ENCODE measurements around the gene ZNF816.
"Not testable (repeated sequence)": the region's sequence is repeated elsewhere in the genome, so short reads cannot be mapped to it uniquely, and the experiment has no call there.

The ZNF816 gene

GRCh38 chr19:52935434-52935833 lies 27.2 kb downstream of the ZNF816 start:
- DNase-seq = no peak

DNA sequence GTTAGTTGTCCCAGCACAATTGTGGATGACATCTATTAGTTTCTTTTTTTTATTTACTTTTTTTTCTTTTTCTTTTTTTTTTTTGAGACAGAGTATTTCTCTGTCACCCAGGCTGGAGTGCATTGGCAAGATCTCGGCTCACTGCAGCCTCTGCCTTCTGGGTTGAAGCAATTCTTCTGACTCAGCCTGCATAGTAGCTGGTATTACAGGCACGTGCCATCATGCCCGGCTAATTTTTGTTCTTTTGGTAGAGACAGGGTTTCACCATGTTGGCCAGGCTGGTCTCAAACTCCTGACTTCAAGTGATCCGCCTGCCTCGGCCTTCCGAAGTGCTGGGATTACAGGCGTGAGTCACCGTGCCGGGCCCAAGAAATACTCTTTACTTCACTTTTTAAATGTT lies 38.0 kb downstream of the ZNF816 start:
- not testable (repeated sequence) for DNase-seq

- DNase-seq = no peak
Observed at GRCh38 chr19:52923778-52924593, 38.7 kb downstream of the ZNF816 start.

DNA sequence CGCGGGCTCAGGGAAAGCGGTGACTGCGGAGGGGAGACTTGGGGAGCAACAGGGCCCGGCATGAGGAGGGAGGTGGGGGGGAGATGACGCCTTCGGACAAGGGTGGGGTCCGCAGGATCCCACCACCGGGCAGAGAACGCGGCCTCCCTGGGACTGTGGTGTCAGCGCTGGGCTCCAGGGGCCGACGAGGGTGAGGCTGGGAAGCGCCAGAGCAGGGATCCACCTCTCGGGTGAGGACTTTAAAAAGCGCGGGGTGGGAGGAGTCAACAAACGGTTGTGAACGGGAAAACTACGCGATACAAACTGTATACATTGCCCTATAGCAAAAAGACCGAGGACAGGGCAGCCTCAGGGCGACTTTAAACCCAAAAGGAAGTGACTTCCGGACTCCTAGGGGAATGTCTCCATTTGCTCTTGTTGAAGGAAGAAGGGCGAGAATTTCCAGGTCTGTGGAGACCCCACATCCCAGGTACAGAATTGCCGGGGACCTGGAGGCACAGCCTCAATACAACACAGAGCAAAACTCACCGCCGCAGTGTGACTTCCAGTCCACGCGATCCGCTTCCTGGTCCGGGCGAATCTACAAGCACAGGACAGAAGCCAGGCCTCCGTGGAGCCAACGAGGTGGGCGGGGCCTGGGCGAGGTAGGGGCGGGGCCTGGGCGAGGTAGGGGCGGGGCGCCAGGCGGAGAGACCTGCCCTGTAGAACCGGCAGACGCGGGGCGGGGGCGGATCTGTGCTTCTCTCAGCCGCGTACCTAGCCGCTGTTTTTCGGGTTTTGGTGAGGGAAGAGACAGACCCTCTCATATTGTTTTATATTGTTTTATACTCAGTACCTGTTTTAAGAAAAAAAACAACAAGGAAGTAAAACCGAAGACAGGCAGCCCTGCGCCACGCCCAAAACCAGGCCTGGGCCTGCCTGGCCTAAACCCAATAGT lies 39.6 kb downstream of the ZNF816 start, which contains the start of gene ZNF888:
TSS of gene ZNF888 (minus strand) at position 588 of the 937 bp plus-strand sequence. CDS start 5,555 bp downstream, outside the sequence.
- peak; percentile 83 for DNase-seq

DNA sequence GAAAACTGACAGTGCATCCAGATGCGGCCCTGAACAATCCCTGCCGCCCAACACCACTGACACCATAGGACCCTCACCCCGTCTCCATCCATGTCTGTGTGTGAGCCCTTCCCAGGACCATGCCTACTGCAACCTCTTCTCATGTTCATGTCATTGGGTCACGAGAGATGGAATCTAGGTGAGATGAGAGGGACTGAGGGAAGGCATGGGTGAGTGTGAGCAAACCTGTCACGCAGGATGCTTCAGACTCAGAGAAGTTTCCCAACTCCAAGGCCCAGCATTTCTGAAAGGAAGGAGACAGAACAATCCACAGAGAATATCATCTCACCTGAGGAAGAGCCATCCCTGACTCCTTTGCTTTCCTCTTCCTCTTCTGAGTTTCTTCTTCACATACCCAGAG lies 45.1 kb downstream of the ZNF816 start:
- DNase-seq = no peak

DNA sequence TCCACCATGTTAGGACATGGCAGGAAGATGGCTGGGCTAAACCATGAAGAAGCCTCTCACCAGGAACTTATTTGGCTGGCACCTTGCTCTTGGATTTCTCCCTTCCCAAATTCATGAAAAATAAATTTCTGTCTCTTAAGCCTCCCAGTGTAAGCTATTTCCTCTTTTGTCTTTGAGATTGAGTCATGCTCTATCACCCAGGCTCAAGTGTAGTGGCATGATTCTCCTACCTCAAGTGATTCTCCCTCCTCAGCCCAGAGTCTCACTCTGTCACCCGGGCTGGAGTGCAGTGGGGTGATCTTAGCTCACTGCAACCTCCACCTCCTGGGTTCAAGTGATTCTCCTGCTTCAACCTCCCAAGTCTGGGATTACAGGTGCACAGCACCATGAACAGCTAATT lies 52.0 kb downstream of the ZNF816 start:
- DNase-seq = no peak

DNA sequence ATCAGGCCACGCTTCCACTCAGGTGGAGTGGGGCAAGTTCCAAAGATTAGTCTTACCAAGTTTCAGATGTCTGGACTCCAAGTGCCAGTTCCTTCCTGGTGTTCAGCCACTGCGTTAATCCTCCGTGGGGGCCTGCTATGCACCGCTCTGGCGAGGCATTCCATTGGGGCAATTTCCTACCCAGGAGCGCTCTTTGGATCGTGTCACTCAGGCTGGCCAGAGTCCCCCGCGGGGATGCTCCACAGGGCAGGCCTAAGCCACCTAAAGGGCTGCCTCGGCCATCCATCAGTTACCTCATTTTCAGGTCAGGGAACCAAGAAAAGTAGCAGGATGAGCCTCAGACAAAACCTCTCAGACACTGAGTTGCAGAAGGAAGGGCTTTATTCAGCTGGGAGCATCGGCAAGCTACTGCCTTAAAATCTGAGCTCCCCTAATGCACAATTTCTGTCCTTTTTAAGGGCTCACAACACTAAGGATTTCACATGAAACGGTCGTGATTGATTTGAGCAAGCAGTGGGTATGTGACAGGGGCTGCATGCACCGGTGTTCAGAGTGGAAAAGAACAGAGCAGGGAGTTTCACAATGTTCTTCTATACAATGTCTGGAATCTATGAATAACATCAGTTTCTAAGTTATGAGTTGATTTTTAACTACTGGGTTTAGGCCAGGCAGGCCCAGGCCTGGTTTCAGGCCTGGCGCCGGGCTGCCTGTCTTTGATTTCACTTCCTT lies 58.5 kb downstream of the ZNF816 start:
- DNase-seq = not testable (repeated sequence)

GRCh38 chr19:52901842-52902241 lies 60.8 kb downstream of the ZNF816 start:
- DNase-seq = no peak

All from right kidney (tissue), 1 donor.